Spleen (tissue), 7 donors: ENCODE results near the gene NLRP1.

Source experiments
- POLR2A ChIP-seq, 3 donors: fragments of 450-650 bp; IDR thresholded peaks; one replicate each; pipeline ENCODE4 v1.5.1; 2017; ENCODE audit warnings: antibody characterized with exemption in 3 of 3, mild to moderate bottlenecking in 1 of 3
- POLR2AphosphoS5 ChIP-seq, 3 donors: sonication (generic); formaldehyde crosslinking; IDR thresholded peaks; one replicate each; pipeline ENCODE4 v1.5.1; 2017; ENCODE audit warnings: antibody characterized with exemption in 3 of 3
- TF ChIP-seq, protein P1 (sequence below), 11 experiments: fragments of 200-600 bp in 7 of 11; fragments of 450-650 bp in 4 of 11; sonication (generic) in 4 of 11; IDR thresholded peaks in 8 of 11; conservative IDR thresholded peaks in 3 of 11; 1 replicate in 7 of 11; 2 replicates in 4 of 11; pipeline versions ENCODE4 v1.4.0 to v1.8.0; 2016 to 2021; ENCODE audit warnings: antibody characterized with exemption in 11 of 11, inconsistent platforms in 4 of 11, mild to moderate bottlenecking in 1 of 11
- donor health status: DM: no; HTN: no; CAD: no; lungs with moderate emphysema.
- donor health status: DM: no; HTN: no; CAD: no.
- donor health status: DM: no; HTN: no; CAD: no.

- TF ChIP-seq, protein P1, sequence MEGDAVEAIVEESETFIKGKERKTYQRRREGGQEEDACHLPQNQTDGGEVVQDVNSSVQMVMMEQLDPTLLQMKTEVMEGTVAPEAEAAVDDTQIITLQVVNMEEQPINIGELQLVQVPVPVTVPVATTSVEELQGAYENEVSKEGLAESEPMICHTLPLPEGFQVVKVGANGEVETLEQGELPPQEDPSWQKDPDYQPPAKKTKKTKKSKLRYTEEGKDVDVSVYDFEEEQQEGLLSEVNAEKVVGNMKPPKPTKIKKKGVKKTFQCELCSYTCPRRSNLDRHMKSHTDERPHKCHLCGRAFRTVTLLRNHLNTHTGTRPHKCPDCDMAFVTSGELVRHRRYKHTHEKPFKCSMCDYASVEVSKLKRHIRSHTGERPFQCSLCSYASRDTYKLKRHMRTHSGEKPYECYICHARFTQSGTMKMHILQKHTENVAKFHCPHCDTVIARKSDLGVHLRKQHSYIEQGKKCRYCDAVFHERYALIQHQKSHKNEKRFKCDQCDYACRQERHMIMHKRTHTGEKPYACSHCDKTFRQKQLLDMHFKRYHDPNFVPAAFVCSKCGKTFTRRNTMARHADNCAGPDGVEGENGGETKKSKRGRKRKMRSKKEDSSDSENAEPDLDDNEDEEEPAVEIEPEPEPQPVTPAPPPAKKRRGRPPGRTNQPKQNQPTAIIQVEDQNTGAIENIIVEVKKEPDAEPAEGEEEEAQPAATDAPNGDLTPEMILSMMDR (IDR thresholded peaks at IDR 0.05 in 8 of 11, conservative IDR thresholded peaks at IDR 0.05 in 3 of 11) = no peak
- TF ChIP-seq POLR2AphosphoS5 (IDR thresholded peaks at IDR 0.05) (no peak), POLR2A (IDR thresholded peaks at IDR 0.05) (no peak)
Observed at GRCh38 chr17:5557485-5557884, 26.8 kb downstream of the NLRP1 start.
